Esophagus squamous epithelium (tissue), 4 donors: Measurements from ENCODE around the gene RSPH6A.

ENCODE experiments used
- POLR2A ChIP-seq, 4 donors: fragments of 450-650 bp; IDR thresholded peaks; one replicate each; pipeline ENCODE4 v1.6.1; 2017; ENCODE audit warnings: antibody characterized with exemption in 4 of 4, mild to moderate bottlenecking in 4 of 4, moderate library complexity in 3 of 4
- TF ChIP-seq, protein P1 (sequence below), 6 experiments: fragments of 450-650 bp in 4 of 6; fragments of 200-600 bp in 2 of 6; sonication (generic) in 2 of 6; IDR thresholded peaks; one replicate each; pipeline ENCODE4 v1.5.1; 2016 to 2019; ENCODE audit warnings: antibody characterized with exemption in 6 of 6, mild to moderate bottlenecking in 4 of 6, moderate library complexity in 4 of 6

- no peak for TF ChIP-seq POLR2A (IDR thresholded peaks at IDR 0.05)
- TF ChIP-seq, protein P1, sequence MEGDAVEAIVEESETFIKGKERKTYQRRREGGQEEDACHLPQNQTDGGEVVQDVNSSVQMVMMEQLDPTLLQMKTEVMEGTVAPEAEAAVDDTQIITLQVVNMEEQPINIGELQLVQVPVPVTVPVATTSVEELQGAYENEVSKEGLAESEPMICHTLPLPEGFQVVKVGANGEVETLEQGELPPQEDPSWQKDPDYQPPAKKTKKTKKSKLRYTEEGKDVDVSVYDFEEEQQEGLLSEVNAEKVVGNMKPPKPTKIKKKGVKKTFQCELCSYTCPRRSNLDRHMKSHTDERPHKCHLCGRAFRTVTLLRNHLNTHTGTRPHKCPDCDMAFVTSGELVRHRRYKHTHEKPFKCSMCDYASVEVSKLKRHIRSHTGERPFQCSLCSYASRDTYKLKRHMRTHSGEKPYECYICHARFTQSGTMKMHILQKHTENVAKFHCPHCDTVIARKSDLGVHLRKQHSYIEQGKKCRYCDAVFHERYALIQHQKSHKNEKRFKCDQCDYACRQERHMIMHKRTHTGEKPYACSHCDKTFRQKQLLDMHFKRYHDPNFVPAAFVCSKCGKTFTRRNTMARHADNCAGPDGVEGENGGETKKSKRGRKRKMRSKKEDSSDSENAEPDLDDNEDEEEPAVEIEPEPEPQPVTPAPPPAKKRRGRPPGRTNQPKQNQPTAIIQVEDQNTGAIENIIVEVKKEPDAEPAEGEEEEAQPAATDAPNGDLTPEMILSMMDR (IDR thresholded peaks at IDR 0.05): no peak
These were observed 21.9 kb downstream of the RSPH6A start for GRCh38 chr19:45793178-45793564.
